ENCODE data around the gene DDAH2.
"Not testable (repeated sequence)": the region's sequence is repeated elsewhere in the genome, so short reads cannot be mapped to it uniquely, and the experiment has no call there.

DDAH2 gene

DNA sequence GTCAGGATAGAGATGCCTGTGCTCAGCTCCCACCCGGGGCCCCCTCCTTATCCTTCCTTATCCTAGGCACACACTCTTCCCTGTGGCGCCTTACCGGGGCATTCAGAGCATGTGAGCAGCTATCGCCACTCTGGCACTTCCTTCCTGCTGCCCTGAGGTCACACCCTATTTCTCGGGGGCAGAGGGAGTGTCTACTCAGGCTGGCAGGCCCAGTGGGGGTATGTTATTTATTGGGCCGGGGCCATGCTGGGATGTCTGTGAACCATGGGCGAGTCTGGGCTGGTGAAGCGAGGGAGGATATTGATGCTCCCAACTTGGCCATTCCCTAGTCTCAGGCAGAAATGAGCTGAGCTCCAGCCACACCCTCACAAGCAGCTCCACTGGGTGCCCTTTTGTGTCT lies 17.9 kb downstream of the DDAH2 start:
- DNase-seq, result no peak

DNA sequence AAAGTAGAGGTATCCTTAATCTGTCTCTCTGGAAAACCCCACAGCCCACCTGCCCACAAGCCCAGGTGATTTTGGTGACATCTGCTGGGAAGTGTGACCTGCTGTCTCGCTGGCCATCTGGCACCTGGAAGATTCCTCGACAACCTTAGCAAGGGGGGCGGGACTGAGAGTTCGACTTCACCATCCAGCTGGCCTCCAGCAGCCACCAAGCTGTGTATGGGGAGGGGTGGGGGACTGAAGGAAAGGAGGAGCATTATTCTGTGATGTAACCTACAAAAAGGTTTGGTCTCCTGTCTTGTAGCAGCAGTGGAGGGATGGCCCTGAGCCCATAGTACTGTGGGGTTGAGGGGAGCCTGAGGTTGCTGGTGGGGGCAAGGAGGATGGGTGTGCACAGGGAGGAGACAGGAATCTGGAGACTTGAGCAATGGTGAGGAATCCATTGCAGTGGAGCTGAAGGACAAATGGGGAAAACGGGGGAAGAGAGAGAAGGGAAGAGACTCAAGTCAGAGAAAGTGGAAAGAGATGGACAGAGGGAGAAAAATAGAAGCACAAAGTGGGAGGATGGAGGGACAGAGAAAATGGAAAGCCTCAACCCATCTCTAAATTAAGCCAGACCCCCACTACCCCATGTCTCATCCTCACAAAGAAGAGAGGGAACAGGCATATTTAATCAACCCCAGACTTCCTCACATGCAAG lies 18.4 kb downstream of the DDAH2 start:
- DNase-seq, result no peak

DNA sequence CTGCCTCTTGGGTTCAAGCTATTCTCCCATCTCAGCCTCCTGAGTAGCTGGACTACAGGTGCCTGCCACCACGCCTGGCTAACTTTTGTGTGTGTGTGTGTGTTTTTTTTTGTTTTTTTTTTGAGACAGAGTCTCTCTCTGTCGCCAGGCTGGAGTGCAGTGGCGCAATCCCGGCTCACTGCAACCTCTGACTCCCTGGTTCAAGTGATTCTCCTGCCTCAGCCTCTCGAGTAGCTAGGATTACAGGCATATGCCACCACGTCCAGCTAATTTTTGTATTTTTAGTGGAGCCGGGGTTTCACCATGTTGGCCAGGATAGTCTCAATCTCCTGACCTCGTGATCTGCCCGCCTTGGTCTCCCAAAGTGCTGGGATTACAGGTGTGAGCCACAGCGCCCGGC lies 19.9 kb downstream of the DDAH2 start:
- DNase-seq, result not testable (repeated sequence)

DNA sequence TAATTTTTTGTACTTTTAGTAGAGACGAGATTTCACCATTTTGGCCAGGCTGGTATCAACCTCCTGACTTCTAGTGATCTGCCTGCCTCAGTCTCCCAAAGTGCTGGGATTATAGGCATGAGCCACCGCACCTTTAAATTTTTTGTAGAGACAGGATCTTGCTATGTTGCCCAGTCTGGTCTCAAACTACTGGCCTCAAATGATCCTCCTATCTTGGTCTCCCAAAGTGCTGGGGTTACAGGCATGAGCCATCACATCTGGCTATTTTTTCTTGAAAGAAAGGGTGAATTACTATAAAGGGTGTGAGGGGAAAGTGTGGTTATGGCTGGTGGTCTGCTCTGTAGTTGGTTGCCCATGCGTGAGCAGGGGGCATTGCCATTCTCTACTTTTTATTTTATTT lies 20.9 kb downstream of the DDAH2 start:
- DNase-seq, result no peak

DNA sequence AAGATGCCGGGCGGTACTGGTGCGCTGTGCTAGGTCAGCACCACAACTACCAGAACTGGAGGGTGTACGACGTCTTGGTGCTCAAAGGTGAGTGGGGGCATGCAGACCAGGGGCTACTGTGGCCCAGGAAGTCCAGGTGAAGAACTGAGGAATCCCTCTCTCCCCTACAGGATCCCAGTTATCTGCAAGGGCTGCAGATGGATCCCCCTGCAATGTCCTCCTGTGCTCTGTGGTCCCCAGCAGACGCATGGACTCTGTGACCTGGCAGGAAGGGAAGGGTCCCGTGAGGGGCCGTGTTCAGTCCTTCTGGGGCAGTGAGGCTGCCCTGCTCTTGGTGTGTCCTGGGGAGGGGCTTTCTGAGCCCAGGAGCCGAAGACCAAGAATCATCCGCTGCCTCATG lies 21.4 kb downstream of the DDAH2 start:
- no peak for DNase-seq

DNA sequence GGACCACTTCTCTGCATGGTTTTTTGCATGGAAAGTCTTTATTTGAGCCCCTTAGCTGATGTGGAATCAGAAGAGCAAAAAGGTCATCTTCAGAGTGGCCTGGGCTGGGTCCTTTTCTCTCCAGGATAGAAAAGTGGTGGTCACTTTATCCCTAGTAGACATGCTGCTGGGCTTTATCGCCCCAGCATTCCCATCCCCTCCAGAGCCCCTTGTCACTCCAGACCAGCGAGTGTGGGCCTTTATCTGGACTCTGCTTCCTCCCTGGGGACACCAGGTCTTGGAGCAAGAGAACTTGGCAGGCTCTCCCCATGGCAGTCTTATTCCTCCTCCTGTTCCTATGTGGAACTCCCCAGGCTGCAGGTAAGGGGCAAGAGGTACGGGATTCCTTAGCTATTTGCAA lies 22.5 kb downstream of the DDAH2 start, which contains the start of gene LY6G6F:
LY6G6F (plus strand) TSS at position 268 of the 400 bp plus-strand sequence; CDS start at position 309, 41 bp downstream.
- DNase-seq, result no peak

DNA sequence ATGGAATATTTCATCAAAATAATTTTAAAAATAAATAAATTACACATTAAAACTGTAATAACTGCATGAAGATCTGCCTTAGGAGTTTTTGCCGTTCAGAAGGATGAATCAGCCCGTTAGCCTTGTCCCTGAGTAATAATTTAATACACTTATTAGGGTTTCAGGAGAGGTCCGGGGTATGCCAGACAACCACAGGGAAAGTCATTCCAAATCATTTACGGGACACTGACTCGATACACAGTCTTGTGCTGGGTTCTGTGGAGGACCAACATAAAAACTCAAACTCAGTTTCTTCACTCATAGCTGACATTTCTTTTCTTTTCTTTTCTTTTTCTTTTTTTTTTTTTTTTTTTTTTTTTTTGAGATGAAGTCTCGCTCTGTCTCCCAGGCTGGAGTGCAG lies 23.2 kb downstream of the DDAH2 start:
- no peak for DNase-seq

DNA sequence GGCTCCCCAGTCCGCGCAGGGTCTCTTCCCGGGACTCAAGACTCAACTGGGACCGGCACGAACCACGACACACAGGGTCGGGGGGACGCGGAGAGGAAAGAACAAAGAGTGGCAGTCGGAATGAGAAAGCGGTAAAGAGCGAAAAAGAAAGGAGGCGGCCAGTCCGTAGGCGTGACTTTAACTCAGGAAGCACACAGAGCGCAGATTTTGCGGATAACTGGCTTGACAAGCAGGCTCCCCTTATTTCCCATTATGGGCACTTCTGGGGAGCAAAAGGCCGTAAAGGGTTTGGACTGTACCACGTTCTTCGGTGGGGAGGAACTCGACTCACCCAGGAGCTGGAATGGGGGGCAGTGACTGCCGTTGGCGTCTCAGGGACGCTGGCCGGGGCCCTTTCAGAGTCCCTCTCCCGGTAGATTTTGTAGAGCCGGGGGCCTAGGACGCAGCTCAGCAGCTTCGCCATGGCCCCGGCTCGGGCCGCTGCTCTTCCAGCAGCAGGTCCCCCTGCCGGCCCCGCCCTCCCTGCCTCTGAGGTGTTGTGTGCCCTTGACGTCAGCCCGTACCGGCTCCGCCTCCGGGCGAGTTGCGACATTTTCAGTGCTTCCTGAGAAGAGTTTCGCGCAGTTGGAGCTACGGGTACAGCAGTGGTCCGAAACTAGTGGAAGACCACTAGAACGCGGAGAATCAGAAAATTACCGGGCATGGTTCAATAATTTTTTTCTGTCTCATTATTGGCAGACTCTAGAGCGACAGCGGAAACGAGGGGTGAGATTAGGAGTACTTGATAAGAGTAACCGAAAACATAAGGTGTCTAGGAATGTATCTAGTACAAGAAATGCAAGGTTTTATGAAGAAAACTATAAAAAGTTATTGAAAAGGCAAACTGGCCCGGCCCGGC lies 26.0 kb downstream of the DDAH2 start, which contains the start of gene ABHD16A:
ABHD16A (minus strand) TSS at position 506 of the 898 bp plus-strand sequence; CDS start at position 463, 43 bp downstream.
- peak; percentile 97 to 99 for DNase-seq

DNA sequence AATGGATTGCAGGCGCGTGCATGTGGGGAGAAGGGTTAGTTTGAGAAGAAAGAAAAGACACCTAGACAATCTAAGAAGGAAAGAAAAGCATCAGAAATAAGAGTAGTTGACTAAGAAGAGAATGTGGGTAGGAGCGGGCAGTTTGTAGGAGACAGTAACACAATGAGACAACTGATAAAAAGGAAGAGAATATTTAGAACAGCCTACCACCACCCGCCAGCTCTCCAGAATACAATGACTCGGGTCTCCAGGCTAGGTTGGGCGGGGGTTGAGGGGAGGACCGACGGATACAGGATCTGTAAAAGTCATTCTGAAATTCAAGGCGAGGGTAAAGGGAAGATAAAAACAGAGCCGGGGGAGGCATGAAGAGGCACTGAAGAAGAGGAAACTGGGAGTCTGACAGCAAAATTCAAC lies 26.7 kb downstream of the DDAH2 start:
- DNase-seq, result peak in 1 of 2 donors; percentile 10

DNA sequence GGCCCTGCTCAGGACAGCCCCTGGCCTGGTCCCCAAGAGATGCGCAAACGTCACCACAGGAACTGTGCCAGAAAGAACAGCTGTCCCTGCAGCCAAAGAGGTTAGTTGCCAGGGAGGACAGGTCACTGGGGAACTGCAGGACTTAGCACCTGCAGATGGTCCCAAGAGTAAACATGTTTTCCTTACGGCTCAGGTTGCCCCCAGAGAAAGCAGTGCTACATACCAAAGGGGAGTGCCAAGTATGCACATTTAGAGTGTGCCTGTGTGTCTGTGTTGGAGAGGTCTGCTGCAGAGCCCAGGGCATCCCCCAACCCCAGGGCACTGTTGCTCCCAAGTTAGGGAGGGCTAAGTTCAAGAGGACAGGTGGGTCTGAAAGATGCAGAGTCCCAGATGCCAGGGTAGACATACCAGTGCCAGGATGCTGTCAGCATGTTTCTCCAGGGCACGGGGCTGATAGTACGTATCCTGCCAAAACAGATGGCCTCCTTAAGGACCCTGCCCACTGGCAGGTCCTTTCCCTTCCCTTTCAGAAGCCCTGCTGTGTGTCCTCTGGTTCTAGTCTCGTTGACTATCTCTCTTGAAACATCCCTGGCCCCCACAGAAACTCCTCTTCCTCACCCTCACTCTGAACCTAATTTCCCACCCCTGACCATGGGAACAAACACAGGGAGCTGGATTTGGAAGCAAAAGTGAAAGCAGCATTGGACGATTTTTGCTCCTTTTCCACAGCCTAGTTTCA lies 27.3 kb downstream of the DDAH2 start:
- no peak for DNase-seq

DNA sequence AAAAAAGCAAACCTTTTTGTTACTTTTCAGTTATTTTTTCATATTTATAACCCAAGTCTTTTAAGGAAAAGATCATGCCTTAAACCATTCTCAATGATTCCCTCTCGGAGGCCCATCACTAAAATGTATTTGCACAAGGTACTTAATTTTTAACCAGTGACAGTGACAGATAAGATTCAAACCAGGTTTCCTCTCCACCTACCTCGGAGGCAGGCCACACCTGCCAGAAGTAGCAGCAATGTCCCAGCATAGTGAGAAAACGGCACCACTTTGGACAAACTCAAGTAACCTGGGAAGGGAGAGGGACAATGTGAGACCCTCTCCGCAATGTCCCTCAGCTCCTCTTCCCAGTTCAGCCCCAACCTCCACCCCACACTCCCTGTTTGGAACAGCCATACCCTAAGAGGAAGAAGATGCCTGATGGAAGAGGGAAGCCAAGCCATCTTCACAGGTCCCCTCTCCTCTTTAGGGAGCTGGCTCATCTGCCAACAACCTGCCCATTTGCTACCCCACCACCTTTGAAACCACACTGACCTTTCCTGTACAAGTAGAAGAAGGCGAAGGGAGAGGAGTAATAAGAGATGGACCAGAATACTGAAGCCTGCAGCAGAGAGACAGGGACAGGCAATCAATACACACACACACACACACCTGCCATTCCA lies 28.2 kb downstream of the DDAH2 start:
- DNase-seq, result no peak

DNA sequence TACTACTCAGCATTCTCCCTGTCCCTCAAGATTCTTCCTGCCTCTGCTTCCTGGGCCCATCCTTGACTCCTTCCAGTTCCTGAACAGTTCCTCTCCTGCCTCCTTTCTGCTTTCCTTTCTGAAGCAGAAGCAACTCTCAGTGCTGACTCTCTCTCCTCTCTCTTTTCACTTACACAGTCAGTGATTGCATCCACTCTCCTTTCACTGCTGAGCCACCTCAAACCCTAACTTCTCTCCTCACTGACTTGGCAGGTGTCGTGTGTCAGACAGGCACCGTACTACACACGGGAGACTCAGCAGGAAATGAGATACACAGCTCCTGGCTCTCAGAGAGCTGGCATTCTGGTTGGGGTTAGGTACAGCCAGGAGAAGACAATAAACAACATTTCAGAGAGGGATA lies 31.5 kb downstream of the DDAH2 start:
- DNase-seq, result no peak

DNA sequence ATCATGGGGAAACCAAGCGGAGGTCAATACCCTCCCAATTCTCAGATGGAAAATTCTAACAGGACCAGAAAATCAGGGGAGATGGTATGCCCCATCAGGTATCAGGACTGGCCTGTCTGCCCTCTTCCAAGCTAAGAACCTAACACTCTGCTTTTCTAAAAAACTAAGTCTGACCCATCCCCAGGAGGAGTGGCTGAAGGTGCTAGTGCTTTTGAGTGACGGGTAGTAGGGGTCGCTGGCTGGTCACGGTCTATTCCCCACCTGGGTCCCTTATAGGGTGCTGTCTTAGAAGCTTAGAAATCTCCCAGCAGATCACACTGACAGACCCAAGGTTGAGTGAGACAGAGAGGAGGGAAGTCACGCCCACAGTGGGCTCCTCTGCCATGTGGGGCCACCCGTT lies 35.6 kb downstream of the DDAH2 start:
- no peak for DNase-seq

DNA sequence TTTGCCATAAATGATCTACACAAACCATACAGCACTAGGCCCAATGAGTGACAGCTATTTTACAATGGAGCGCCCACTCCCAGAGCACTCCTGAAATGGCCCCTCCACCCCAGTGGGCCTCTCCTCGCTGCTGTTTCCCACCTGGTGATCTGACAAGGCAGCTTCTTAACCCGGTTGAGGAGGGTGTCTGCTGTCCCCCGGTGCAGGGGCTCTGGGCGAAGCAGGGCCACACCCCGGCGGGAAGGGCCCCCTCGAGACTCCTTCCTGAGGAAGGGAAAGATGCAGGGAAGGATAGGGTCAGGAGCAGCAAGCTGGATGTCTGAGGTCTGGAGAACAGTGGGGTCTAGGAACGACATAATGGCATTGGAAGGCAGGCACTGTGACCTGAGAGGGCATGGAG lies 36.2 kb downstream of the DDAH2 start:
- no peak for DNase-seq

DNA sequence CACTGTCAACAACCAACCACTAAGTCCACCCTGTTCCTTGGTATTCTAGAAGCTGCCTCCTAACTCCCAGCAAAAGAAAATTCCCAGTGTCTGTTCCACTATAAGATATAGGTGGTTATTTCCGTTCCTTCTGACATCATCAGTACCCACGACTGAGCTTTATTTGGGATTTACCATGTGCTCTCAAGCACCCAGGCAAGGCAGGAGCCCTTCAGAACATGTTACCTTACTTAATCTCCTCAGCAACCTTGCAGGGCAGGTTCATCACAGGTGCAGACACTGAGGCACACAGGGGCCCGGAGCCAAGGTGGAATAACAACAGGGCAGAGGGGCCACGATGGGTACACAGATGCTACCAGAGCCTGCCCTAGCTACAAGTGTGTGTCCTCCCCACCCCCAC lies 36.7 kb downstream of the DDAH2 start:
- DNase-seq, result no peak

DNA sequence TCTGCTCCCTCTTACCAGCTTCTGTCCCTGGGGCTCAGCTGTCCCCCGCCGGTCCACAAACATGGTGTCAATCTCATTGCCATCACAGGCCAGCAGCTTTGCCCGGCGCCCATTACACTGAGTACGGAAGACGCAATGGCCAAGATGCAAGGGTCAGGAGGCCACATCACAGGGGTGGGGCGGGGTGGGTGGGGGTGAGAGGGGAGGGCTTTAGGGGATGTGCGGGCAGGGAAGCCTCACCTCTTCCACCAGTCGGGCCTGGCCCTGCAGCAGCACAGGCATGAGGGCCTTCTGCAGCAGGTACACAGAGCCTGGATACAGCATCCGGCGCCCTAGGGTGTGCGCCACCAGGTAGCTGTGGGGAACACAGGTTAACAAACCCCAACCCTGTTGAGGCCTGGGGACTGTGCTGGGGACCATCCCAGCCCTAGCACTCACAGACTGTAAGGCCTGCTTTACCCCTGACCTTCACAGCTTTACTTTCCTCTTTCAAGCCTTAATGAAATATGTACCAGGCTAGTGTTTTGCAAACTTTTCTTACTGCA lies 37.5 kb downstream of the DDAH2 start:
- no peak for DNase-seq

DNA sequence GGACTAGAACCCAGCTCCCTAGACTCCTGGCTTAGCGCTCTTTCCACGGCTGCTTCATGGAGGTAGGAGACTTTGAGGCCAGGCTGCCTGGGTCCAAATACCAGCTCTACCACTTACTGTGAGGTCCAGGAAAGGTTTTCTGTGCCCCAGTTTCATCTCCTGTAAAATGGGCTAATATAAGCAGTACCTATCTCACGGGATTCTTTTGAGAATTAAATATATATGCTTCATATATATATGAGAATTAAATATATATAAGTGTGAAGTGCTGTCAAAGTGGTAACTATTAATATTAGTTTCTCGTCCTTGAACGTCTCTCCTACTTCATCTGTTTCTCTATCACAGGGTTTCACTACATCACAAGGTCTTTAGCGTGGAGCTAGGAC lies 38.0 kb downstream of the DDAH2 start:
- DNase-seq, result no peak

DNA sequence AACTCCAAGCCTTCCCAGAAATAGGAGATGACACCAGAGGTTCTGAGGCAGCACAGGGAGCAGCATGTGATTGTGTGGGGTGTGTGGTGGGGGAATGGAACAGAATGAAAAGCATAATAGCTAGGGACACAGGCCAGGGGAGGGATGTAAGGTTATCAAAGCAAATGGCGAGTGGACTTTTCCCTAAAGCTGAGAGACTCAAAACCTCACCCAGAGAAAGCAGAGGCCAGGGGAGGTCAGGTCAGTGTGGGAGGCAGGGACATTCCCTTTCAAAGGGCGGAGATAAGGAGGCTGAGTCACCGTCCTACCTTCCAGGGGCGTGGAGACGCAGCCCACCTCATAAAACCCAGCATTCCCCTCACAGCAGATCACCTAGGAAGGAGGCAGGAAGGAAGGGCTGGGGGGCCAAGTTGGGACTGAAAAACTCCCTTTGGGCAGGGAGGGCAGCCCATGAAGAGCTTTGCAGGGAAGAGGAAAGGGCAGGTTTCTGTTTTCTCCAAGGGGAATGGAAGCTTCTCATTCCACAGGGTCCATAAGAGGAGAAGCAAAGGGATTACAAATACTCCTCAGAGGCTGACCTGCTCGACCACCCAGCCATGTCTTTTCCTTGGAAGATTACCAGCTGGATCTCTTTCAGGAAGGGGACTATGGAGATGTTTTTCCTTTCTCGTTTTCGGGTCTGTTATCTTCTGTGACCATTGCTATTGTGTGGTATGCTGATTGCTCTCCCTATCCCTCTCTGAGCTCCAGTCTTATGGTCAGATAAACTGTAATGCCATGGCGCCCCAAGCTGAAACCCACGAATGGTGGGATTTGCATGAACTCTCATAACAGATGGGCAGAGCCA lies 38.6 kb downstream of the DDAH2 start:
- no peak for DNase-seq

DNA sequence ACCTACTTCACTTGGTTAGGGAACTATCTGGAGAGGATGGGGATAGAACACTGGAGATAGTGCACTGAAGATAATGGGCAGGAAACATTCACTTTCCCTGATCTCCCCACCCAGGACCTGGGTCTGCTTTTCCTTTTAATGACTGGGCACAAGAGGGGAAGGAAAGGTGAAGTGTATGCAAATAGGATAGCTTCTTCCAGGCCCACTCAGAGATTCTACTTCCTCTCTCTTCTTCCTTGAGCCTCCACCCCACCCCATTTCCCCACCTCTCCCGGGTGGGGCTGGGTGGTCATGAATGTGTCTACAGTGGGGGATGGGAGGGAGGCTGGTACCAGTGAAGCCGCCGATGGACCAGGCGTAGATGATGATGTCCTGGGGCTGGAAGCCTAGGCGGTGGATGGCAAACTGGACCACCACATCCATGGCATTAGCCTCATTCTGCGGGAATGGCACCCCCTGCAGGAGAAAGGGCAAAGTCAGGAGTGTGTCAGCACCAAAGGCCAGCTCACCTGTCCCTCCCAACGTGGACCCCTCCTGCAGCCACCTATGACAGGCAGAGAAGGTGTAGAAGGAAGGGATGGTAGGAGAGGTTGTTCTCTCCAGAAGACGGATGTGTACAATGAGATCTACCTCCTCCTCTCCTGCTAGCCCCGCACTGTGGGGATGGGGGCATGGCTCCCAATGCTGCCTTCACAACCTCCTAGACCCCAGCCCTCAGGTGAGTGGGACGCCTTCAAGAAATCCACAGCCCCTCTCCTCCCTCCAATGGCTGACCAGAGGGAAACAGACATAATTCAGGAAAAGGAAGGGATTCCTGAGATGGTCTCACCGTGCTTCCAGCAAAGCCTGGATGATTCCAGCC lies 39.6 kb downstream of the DDAH2 start:
- peak in 1 of 2 donors; percentile 13 for DNase-seq

Measured in CD4-positive, alpha-beta T cell treated with Interleukin-1 beta for 1 hour (primary cell).